ENCODE results near the gene FAM171A2. TPM values are rescaled to one million over a fixed set of nuclear protein-coding genes. Genes with fewer than 3 reads are reported as not detected.

FAM171A2 gene
- total RNA-seq, 4 donors from 2014 or later, result 0.10 to 0.47 (median 0.23) TPM; not detected in 1

GRCh38 chr17:44315760-44316731, 47.6 kb downstream of the FAM171A2 start:
- Histone ChIP-seq H3K4me1 (peaks cover 0 to 4% of the 10 kb centered on the region in 2 donors), H3K27me3 (peaks cover 36 to 40% (median 39%) of the 10 kb centered on the region in 3 donors), H3K4me3 (no peak overlapping the region), H3K36me3 (peaks cover 0 to 21% of the 10 kb centered on the region in 2 donors), H3K9me3 (no peaks in the 10 kb centered on the region), H3K27ac (no peak overlapping the region)
- TF ChIP-seq CTCF (IDR thresholded peaks at IDR 0.05 in 4 of 5, conservative IDR thresholded peaks at IDR 0.05 in 1 of 5), result no peak
- no peak for TF ChIP-seq POLR2A (IDR thresholded peaks at IDR 0.05)
- in situ Hi-C loops (cut with MboI; ENCODE audit: low sequenced_read_pairs in 4 of 4), result no loop called here
- no peak for ATAC-seq
- intact Hi-C loops (cut with DNase I; ENCODE audit: low total_unique reads), result no loop called here
- no peak for DNase-seq

- in situ Hi-C loops (cut with MboI; ENCODE audit: low sequenced_read_pairs in 4 of 4), result no loop called here
- H3K36me3 ChIP-seq, result peaks cover 0 to 11% of the 10 kb centered on the region in 2 donors
- H3K4me3 ChIP-seq, result peak overlapping the region in 1 of 4 donors; percentile 40
- peaks cover 36 to 40% (median 39%) of the 10 kb centered on the region in 3 donors for H3K27me3 ChIP-seq
- DNase-seq (no peak), ATAC-seq (no peak)
- no peak overlapping the region for H3K27ac ChIP-seq
- H3K9me3 ChIP-seq, result no peaks in the 10 kb centered on the region
- TF ChIP-seq POLR2A (IDR thresholded peaks at IDR 0.05) (no peak), CTCF (IDR thresholded peaks at IDR 0.05 in 4 of 5, conservative IDR thresholded peaks at IDR 0.05 in 1 of 5) (no peak)
- H3K4me1 ChIP-seq, result peaks cover 0 to 4% of the 10 kb centered on the region in 2 donors
- intact Hi-C loops (cut with DNase I; ENCODE audit: low total_unique reads), result no loop called here
These were observed 48.6 kb downstream of the FAM171A2 start for GRCh38 chr17:44314869-44315661.

GRCh38 chr17:44314524-44314868, 49.2 kb downstream of the FAM171A2 start:
- H3K4me3 ChIP-seq, result no peak overlapping the region
- no peak overlapping the region for H3K27ac ChIP-seq
- H3K4me1 ChIP-seq, result peaks cover 0 to 4% of the 10 kb centered on the region in 2 donors
- intact Hi-C loops (cut with DNase I; ENCODE audit: low total_unique reads), result no loop called here
- ATAC-seq (no peak), DNase-seq (no peak)
- in situ Hi-C loops (cut with MboI; ENCODE audit: low sequenced_read_pairs in 4 of 4), result no loop called here
- H3K9me3 ChIP-seq, result no peaks in the 10 kb centered on the region
- peaks cover 36 to 40% (median 39%) of the 10 kb centered on the region in 3 donors for H3K27me3 ChIP-seq
- peaks cover 0 to 5% of the 10 kb centered on the region in 2 donors for H3K36me3 ChIP-seq
- TF ChIP-seq CTCF (IDR thresholded peaks at IDR 0.05 in 4 of 5, conservative IDR thresholded peaks at IDR 0.05 in 1 of 5) (no peak), POLR2A (IDR thresholded peaks at IDR 0.05) (no peak)

- in situ Hi-C loops (cut with MboI; ENCODE audit: low sequenced_read_pairs in 4 of 4), result no loop called here
- H3K27me3 ChIP-seq, result peaks cover 36 to 40% (median 39%) of the 10 kb centered on the region in 3 donors
These were observed 49.6 kb downstream of the FAM171A2 start for GRCh38 chr17:44314031-44314430.

More at GRCh38 chr17:44314031-44314430, 49.6 kb downstream of the FAM171A2 start:
- no peak for ATAC-seq
- H3K4me3 ChIP-seq, result no peak overlapping the region
- no peak for TF ChIP-seq POLR2A (IDR thresholded peaks at IDR 0.05)
- no peak for TF ChIP-seq CTCF (IDR thresholded peaks at IDR 0.05 in 4 of 5, conservative IDR thresholded peaks at IDR 0.05 in 1 of 5)
- H3K9me3 ChIP-seq, result no peaks in the 10 kb centered on the region
- no peak overlapping the region for H3K27ac ChIP-seq
- H3K4me1 ChIP-seq, result peaks cover under 1 to 4% of the 10 kb centered on the region in 2 donors
- no peak for DNase-seq
- intact Hi-C loops (cut with DNase I; ENCODE audit: low total_unique reads), result no loop called here
- H3K36me3 ChIP-seq, result peaks cover 0 to under 1% of the 10 kb centered on the region in 2 donors

Measured in gastrocnemius medialis (tissue), 4 donors.